ENCODE measurements around the gene CNIH2.

DNA sequence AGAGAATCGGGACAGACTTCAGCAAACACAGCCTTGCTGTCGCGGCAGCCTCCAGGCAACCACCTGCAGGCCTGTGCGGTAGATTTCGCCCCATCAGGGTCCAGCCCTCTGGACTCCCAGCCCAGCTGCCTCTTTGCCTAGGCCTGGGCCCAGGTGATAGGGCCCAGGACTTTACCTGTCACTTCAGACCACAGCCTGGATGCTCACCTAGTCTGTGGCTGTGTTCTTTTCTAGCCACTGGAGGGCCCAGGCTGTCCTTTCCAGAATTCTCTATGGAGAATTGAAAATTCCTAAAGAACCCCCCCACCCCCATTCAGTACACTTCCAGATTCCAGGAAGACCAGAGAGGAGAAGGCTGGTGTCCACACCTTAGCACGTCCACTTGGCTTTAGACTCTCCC is 40.1 kb upstream of the CNIH2 start:
- TF ChIP-seq POLR2A (IDR thresholded peaks at IDR 0.05; ENCODE audit: low read depth, low read length): no peak
- no peak for TF ChIP-seq POLR2AphosphoS5 (IDR thresholded peaks at IDR 0.05; ENCODE audit: low read depth, low read length)
- TF ChIP-seq TAF1 (IDR thresholded peaks at IDR 0.05; ENCODE audit: borderline replicate concordance, low read depth, low read length): no peak
